Inflammatory macrophage (primary cell): ENCODE data around the gene ANKRD52.
"Not testable (repeated sequence)": the region's sequence is repeated elsewhere in the genome, so short reads cannot be mapped to it uniquely, and the experiment has no call there.

Experiments used
- DNase-seq, 2 donors: peaks; one replicate each; pipeline ENCODE4 v3.0.0-alpha.2; 2020 to 2022

The ANKRD52 gene

DNA sequence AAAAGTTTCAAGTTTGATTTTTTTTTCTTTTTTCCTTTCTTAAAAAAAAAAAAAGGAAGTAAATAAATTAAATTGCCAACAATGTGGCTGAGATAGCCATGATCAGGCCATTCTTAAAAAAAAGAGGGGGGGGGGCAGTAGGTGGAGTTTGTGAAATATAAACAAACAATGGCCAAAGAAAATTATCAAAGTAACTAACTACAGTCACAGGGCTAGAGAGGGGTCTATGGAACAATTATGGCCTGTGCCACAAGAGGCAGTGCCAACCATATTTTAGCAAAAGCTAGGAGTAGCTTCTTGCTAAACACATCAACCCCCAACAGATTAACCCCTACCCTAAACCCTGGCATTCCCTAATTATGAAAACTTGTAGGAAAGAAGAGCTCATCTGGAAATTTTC lies 52.7 kb downstream of the ANKRD52 start:
- DNase-seq = peak in 1 of 2 donors; percentile 12

DNA sequence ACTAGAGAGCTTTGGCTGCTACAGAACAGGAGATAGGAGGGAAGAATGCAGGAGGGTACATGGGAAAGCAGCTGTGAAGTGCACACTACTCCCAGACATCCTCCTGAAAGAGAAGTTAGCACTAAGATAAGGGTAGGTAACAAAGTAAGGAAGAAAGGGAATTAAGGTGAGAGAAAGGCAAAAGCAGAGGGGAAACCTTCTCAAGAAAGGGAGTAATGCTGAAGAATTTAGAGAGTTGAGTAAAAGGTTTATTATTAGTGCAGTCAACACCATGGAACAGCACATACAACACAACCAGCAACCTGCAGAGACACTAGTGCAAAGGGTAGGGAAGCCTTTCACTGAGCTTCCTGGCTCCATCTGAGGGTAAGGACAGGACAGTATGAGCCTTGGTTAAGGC lies 53.9 kb downstream of the ANKRD52 start:
- no peak for DNase-seq

DNA sequence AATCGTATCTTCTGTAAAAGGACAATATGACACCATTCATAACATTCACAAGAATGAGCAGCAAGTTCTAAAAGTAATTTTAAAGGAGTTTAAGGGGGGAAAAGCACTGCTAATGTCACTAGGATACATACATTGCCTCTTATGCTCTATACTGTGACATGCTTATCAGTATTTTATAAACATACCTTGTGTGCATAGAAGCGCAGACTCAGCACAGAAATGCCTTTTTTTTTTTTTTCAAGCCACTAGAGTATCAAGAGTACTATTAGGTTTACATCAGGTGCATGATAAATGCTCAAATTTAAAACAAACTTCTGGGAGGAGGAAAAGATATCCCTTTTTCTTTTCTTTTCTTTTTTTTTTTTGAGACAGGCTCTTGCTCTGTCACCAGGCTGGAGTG lies 55.3 kb downstream of the ANKRD52 start:
- no peak for DNase-seq

DNA sequence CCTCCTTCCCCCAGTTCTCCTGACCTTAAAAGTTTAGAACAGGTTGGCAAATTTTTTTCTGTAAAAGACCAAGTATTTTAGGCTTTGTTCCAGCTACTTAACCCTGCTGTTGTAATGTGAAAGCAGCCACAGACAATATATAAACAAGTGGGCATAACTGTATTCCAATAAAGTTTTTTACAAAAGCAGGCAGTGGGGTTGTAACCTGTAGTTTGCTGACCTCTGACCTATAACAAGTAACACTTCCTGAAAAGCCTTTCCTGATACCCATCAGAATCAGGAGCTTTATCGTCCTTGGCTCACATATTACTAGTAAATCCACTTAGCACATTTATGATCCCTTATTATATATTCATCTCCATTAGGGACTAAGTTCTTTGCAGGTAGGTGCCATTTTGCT lies 55.8 kb downstream of the ANKRD52 start:
- DNase-seq = no peak

DNA sequence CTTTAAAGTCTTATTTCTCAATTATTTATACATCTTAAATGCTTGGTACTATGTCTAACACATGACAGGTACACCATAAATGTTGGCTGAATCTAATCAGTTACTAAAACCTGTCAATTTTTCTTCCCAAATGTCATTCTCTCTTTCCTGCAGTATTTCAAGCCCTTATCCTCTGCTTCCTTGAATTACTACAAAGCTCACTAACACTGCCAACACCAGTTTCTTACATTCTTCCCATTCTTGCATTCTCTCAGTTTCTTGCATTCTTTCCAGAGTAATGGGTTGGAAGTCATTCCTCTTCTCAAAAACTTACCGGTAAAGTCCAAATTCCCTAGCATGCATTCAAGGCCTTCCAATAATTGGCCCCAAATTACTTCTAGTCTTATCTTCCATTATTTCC lies 59.3 kb downstream of the ANKRD52 start:
- DNase-seq = no peak

DNA sequence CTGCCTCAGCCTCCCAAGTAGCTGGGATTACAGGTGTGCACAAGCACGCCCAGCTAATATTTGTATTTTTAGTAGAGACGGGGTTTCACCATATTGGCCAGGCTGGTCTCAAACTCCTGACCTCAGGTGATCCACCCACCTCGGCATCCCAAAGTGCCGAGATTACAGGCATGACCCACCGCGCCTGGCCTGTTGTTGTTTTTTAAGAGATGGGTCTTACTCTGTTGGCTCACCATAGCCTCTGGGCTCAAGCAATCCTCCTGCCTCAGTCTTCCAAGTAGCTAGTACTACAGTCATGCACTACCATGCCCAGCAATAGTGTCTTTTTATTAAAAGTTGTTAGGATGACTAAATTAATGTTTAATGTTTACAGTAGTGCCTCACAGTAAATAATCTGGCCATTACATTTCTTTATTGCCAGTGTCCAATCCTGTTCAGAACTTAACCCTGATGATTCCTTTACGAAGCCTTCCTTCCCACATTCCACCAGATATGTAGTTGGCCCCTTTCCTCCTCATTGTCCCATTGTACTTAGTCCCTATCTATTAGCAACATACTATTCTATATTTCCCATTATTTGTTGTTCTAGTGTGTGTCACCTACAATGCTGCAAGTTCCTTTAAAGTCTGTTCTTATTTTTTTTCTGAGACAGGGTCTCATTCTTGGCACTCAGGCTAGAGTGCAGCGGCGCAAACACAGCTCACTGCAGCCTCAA lies 60.1 kb downstream of the ANKRD52 start:
- no peak for DNase-seq

DNA sequence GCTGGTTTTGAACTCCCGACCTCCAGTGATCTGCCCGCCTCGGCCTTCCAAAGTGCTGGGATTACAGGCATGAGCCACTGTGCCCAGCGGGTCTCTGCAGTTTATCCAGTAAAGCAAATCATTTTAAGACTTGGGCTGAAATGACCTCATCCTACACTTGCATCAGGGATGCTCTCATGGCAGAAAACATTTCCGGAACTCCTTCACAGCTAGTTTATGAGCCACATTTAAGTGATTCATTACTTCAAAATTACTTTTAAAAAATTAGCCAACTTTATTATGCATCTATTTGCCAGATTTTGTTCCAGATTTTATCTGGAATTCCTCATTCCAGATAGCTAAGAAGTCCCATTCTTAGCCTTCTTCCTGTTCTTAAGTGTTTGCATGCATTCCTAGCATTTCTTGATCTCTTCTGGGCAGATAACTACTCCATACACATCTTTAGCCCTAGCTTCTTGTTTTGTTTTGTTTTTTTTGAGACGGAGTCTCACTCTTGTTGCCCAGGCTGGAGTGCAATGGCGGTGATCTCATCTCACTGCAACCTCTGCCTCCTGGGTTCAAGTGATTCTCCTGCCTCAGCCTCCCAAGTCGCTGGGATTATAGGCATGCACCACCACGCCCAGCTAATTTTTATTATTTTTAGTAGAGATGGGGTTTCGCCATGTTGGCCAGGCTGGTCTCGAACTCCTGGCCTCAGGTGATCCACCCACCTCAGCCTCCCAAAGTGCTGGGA lies 61.2 kb downstream of the ANKRD52 start:
- DNase-seq = not testable (repeated sequence)

DNA sequence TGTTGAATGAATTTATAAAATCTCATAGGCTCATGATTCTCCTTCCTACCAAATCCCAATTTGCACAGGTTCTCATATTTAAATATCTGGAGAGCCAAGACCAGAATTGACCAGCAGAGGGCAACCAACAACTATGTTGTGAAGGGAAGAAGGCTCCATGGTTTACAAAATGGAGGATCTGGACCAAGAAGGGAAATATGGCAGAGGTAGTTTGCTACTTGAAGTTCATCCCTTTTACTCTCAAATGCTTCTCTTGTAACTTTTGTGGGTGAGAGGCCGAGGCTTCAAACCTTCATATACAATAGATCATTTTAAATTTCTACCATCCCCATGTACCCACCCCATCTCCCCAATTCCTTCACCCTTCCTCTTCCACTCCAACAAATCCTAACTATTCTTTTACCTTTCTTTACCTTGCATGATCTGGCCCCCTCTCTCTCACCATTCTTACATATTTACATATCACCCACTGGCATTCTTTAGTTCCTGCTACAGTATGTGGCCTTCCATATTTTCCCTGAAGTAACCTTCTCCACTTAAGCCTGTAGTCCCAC lies 65.1 kb downstream of the ANKRD52 start:
- DNase-seq = peak; percentile 92 to 95

DNA sequence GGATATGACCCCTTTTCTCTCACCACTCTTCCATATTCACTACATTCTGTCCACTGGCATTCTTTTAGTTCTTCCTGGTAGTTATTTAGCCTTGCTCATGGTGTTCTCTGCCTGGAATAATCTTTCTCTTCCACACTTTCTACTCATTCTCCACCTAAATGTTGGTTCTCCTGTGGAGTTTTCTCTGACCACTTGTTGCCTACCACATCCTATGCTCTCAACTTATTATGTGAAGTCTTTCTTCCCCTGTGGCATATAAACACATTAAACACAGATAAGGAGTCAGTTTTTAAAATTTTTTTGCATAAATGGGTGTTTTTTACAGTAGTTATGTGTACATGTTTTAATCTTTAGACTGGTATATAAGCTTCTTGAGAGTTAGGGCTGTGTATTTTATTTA lies 65.6 kb downstream of the ANKRD52 start:
- no peak for DNase-seq

DNA sequence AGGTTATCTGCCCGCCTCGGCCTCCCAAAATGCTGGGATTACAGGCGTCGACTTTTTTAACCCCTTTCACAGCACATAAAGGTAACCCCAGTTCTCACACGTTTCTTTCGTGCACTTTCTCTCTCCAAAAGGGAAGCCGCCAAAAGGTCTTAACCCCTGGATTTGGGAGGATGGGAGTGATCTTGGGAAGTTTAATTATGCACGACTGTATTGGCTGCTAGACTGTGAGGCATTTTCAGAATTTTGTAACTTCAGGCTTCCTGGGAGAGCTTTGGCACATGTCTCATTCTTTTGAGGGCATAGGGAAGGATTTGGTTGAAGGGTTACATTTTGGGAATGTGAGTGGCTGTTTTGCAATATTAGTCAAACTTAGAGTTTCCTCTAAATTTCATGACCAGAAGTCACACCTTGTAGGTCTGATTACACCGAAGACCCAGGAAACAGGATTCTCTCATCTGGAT lies 67.5 kb downstream of the ANKRD52 start:
- DNase-seq = no peak

DNA sequence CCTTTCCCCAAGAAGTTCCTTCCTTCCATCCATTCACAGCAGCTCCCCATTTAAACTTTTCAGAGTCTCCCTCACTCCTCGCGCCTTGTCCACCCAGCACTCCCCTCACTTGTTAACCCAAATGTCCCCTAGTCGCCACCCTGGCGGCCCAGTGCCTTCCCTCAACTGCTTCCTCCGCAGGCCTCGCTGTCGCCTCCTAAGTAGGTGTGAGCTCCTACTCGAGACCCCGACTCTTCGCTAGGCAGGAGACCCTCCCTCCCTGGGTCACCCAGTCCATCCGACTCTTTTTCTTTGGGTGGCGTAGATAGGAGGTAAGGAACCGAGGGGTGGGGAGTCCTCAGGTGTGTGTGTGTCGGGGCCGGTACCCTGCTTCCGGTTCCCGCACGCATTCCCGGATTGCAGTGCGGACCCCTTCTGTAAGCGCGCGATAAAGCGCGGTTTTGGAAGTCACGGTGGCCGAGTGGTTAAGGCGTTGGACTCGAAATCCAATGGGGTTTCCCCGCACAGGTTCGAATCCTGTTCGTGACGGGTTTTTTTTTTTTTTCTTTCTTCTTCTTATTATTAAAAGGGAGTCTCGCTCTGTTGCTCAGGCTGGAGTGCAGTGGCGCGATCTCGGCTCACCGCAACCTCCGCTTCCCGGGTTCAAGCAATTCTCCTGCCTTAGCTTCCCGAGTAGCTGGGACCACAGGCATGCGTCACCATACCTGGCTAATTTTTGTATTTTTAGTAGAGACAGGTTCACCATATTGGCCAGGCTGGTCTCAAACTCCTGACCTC lies 68.1 kb downstream of the ANKRD52 start:
- DNase-seq = peak; percentile 84 to 85

DNA sequence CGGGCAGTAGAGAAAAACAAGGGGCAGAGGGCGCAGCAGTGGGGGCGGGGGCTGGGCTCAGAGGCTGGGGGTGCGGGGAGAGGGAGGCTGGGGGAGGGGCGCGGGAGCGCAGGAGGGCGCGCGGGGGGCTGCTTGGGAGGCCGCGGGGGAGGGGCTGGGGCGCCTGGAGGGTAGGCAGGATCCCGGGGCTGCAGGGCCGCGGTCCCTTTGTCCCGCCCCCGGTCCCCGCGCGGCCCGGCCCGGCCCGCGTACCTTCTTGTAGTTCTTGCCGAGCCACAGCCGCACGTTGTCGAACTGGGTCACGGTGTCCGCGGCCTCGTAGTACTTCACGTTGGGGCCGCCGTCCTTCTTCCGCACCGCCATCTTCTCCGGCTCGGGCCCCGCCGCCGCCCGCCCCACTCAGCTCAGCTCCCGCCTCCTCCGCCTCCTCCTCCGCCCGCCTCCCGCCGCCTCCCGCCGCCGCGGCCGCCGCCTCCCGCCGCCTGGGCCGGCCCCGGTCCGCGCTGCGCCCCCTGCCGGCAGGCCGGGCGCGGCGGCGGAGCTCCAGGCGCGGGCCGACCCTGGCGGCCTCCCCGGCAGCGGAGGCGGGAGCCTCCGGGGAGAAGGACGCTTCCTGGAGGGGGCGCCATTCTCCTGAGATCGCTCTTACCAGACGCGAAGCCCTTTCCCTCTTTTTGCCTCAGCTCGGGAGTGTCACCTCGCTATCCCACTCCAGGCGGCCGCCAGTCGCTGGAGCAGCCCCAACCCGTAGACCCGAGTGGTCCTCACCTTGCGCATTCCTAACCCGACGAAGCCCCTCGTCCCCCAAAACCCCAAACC lies 68.9 kb downstream of the ANKRD52 start, which contains the start of gene SMARCC2:
Gene SMARCC2, minus strand, starts transcription at position 385 of the 819 bp plus-strand sequence. Its CDS starts 22 bp downstream, at position 363.
- peak; percentile 87 to 94 for DNase-seq

DNA sequence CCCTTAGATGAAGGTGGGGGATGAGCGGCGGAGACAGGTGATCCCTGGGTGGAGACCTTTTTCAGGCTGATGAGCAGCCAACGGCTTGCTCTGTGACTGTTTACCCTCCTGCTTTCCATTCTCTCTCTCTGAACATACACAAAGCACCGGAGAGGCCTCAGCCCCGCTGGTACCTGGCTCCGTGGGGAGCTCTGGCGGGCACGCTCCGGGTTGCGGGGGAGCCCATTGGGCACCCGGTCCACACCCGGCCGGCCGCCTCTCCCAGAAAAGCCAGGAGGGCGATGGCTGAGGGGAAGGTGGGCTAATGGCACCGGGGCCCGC lies 69.4 kb downstream of the ANKRD52 start:
- no peak for DNase-seq

DNA sequence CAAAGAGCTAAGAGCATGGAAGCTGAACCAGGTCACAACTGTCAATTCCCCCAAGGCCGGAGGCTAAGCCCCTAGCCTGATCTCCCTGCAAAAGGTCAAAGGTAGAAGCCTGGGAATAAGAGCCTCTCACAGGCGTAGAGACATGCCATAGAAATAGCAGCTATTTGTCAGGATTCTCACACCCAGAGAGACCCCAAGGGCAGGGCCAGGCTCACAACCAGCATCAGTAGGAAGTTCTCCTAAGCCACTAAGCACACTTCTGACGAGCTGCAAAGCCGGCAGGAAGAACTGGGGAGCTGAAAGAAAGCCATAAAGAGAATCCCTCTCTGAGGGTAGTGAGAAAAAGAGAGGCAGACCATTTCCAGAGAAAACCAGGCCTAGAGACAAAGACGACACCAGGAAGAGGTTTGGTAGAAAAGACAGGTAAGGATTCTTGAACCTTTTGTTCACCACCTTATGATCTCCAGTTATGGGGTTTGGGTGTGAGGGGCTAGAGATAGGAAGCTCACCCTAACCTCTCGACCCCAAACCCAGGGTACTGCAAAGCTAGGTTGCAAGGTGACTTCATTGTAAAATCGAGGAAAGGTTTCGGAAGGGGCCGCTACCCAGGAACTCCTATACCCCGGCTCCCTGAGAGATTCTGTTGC lies 69.9 kb downstream of the ANKRD52 start:
- DNase-seq = peak in 1 of 2 donors; percentile 11
